Tibial nerve (tissue), 4 donors: Measurements from ENCODE around the gene MAP1LC3B. TPM values are rescaled to one million over a fixed set of nuclear protein-coding genes. Genes with fewer than 3 reads are reported as not detected.

Experiments used
- DNase-seq, 2 donors: peaks; one replicate each; pipeline ENCODE4 v3.0.0-alpha.2; 2019; ENCODE audit warnings: low spot score in 2 of 2
- H3K27ac ChIP-seq, 4 donors: fragments of 200-600 bp; sonication (generic) in 3 of 4; one replicate each; pipeline ENCODE4 v1.5.1; 2017 to 2019; ENCODE audit warnings: mild to moderate bottlenecking in 1 of 4
- H3K27me3 ChIP-seq, 2 donors: fragments of 200-600 bp; sonication (generic) in 1 of 2; one replicate each; pipeline versions ENCODE4 v1.5.1 to v1.6.0; 2017 to 2019
- H3K36me3 ChIP-seq, 3 donors: fragments of 200-600 bp; sonication (generic); one replicate each; pipeline ENCODE4 v1.5.1; 2018 to 2019
- H3K4me1 ChIP-seq, 4 donors: fragments of 200-600 bp; sonication (generic) in 3 of 4; one replicate each; pipeline ENCODE4 v1.5.1; 2017 to 2019
- H3K4me3 ChIP-seq, 4 donors: fragments of 200-600 bp; sonication (generic) in 3 of 4; one replicate each; pipeline ENCODE4 v1.5.1; 2017 to 2019; ENCODE audit warnings: mild to moderate bottlenecking in 1 of 4, moderate library complexity in 1 of 4
- H3K9me3 ChIP-seq, 4 donors: fragments of 200-600 bp; sonication (generic) in 3 of 4; one replicate each; pipeline ENCODE4 v1.5.1; 2017 to 2019
- EP300 ChIP-seq, 2 donors: sonication (generic); formaldehyde crosslinking; IDR thresholded peaks; one replicate each; pipeline ENCODE4 v1.6.1; 2017; ENCODE audit warnings: antibody characterized with exemption in 2 of 2, mild to moderate bottlenecking in 1 of 2
- POLR2A ChIP-seq, 2 donors: fragments of 450-650 bp; IDR thresholded peaks; one replicate each; pipeline ENCODE4 v1.6.1; 2017; ENCODE audit warnings: antibody characterized with exemption in 2 of 2, mild to moderate bottlenecking in 2 of 2, moderate library complexity in 2 of 2
- WGBS, 2 donors: methylation state at CpG; one replicate each; pipeline ENCODE4 v1.1.5; 2018; 5-methylcytosine and 5-hydroxymethylcytosine counted together
- total RNA-seq, 4 donors: library from RNA; depleted of rRNA; stranded (reverse); fragments of >200 nt; gene quantifications; one replicate each; pipeline ENCODE4 v1.1.0, GENCODE V29; 2016
- TF ChIP-seq, protein P1 (sequence below), 5 experiments: fragments of 200-600 bp in 3 of 5; fragments of 450-650 bp in 2 of 5; sonication (generic) in 3 of 5; IDR thresholded peaks; one replicate each; pipeline ENCODE4 v1.5.1; 2016 to 2019; ENCODE audit warnings: antibody characterized with exemption in 5 of 5, mild to moderate bottlenecking in 3 of 5, moderate library complexity in 2 of 5

The MAP1LC3B gene
- total RNA-seq, 4 donors from 2014 or later, result 60.9 to 78.1 (median 68.2) TPM

DNA sequence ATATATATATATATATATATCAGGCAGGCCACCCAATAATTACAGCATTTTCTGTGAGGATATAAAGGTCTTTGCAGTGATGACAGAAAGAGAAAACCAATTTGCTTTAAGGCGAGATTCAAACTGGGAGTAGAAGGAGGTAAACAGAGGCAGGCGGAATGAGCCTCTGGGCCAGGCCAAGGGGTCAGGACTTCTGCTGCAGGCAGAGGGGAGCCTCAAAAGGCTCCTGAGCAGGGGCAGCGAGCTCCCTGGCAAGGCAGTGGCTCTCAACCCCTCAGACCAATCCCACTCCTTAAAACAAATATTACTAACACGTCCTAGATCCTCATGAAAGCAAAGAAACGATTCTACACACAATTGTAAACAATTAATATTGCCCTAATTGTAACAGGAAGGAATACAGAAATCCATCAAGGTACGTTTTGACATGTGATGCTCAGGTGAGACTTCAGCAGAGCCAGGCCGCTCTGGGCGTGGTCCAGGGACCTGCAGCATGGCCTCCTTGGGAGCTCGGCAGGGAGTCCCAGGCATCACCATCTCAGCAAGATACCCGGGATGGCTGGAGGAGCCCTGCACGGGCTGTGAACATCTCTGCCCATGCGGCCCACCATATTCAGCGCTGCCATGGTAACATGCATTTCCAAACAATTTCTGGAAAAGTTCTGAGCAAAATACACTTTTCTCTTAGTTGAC lies 27.0 kb upstream of the MAP1LC3B start:
- no peak for DNase-seq
- peaks cover 0 to 56% (median 0%) of the 10 kb centered on the region in 3 donors for H3K36me3 ChIP-seq
- H3K27ac ChIP-seq, result no peak overlapping the region
- no peak for TF ChIP-seq POLR2A (IDR thresholded peaks at IDR 0.05)
- TF ChIP-seq, protein P1, sequence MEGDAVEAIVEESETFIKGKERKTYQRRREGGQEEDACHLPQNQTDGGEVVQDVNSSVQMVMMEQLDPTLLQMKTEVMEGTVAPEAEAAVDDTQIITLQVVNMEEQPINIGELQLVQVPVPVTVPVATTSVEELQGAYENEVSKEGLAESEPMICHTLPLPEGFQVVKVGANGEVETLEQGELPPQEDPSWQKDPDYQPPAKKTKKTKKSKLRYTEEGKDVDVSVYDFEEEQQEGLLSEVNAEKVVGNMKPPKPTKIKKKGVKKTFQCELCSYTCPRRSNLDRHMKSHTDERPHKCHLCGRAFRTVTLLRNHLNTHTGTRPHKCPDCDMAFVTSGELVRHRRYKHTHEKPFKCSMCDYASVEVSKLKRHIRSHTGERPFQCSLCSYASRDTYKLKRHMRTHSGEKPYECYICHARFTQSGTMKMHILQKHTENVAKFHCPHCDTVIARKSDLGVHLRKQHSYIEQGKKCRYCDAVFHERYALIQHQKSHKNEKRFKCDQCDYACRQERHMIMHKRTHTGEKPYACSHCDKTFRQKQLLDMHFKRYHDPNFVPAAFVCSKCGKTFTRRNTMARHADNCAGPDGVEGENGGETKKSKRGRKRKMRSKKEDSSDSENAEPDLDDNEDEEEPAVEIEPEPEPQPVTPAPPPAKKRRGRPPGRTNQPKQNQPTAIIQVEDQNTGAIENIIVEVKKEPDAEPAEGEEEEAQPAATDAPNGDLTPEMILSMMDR (IDR thresholded peaks at IDR 0.05), result no peak
- TF ChIP-seq EP300 (IDR thresholded peaks at IDR 0.05), result no peak
- H3K27me3 ChIP-seq, result no peaks in the 10 kb centered on the region
- H3K4me1 ChIP-seq, result peaks cover 0 to 48% (median 8%) of the 10 kb centered on the region in 4 donors
- no peaks in the 10 kb centered on the region for H3K9me3 ChIP-seq
- H3K4me3 ChIP-seq, result no peak overlapping the region
- 82 to 93% methylated on average over 13 of the region's 13 CpGs for WGBS, 2 donors

DNA sequence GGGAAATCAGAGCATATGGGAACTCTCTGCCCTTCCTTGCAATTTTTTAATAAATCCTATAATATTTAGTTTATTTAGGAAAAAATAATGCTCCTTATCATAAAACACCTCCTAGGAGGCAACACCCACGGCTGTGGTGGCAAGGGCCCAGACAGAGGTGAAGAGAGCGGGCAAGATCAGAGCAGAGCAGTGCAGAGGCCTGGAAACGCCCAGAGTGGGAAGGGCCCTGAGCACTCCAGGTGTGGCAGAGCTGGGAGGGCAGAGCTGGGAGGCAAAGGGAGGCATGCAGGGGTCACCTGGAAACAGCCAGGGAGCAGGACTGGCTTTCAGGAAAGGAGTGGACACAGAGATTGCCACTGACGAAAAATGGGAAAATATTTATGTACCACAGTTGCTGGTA lies 25.8 kb upstream of the MAP1LC3B start:
- Histone ChIP-seq H3K27me3 (no peaks in the 10 kb centered on the region), H3K9me3 (no peaks in the 10 kb centered on the region), H3K27ac (no peak overlapping the region), H3K4me3 (no peak overlapping the region), H3K4me1 (peaks cover 0 to 60% (median 12%) of the 10 kb centered on the region in 4 donors), H3K36me3 (peaks cover 0 to 45% (median 0%) of the 10 kb centered on the region in 3 donors)
- TF ChIP-seq EP300 (IDR thresholded peaks at IDR 0.05), result no peak
- no peak for DNase-seq
- WGBS, 2 donors, result 81 to 84% methylated on average over 4 of the region's 4 CpGs

DNA sequence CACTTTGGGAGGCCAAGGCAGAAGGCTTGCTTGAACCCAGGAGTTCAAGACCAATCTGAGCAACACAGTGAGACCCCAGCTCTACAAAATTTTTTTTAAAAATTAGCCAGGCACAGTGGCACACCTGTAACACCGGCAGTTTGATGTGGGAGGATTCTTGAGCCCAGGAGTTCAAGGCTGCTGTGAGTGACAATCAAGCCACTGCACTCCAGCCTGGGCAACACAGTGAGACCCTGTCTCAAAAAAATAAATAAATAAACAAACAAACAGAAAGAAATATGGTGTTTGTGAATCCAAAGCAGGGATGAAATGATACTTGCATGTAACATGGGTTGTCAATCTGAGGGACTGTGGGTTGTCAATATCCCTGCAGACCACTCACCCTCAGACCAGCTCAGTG lies 25.2 kb upstream of the MAP1LC3B start:
- no peaks in the 10 kb centered on the region for H3K27me3 ChIP-seq
- peaks cover 0 to 66% (median 12%) of the 10 kb centered on the region in 4 donors for H3K4me1 ChIP-seq
- DNase-seq, result no peak
- H3K9me3 ChIP-seq, result no peaks in the 10 kb centered on the region
- peaks cover 0 to 39% (median 0%) of the 10 kb centered on the region in 3 donors for H3K36me3 ChIP-seq
- no peak overlapping the region for H3K27ac ChIP-seq
- H3K4me3 ChIP-seq, result no peak overlapping the region
- 85 to 93% methylated on average over 1 of the region's 1 CpG for WGBS, 2 donors
- TF ChIP-seq POLR2A (IDR thresholded peaks at IDR 0.05) (no peak), EP300 (IDR thresholded peaks at IDR 0.05) (no peak)
- TF ChIP-seq, protein P1 (IDR thresholded peaks at IDR 0.05), result no peak

DNA sequence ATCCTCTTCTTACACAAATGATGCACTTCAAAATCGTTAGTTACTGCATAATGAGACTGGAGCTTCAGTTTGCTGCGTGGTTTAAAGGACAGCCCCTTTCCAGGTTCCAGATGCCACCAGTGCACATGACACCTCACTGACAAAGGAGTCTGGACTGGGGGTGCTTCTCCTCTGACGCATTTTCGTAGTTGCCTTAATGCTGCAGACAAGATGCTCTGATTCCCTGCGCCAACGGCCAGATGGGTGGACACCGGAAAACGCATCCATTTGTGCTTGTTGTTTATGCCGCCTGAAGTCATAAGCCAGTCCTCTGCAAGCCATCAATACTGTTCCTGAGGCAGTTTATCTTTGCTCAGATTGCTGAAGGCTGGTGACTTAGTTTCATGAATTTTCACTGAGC lies 24.6 kb upstream of the MAP1LC3B start:
- WGBS, 2 donors, result 89 to 92% methylated on average over 9 of the region's 9 CpGs
- peaks cover 0 to 69% (median 12%) of the 10 kb centered on the region in 4 donors for H3K4me1 ChIP-seq
- H3K27me3 ChIP-seq, result no peaks in the 10 kb centered on the region
- no peak for TF ChIP-seq EP300 (IDR thresholded peaks at IDR 0.05)
- TF ChIP-seq, protein P1 (IDR thresholded peaks at IDR 0.05), result no peak
- TF ChIP-seq POLR2A (IDR thresholded peaks at IDR 0.05), result no peak
- no peak overlapping the region for H3K27ac ChIP-seq
- no peaks in the 10 kb centered on the region for H3K9me3 ChIP-seq
- H3K4me3 ChIP-seq, result no peak overlapping the region
- peaks cover 0 to 34% (median 0%) of the 10 kb centered on the region in 3 donors for H3K36me3 ChIP-seq
- DNase-seq, result no peak

DNA sequence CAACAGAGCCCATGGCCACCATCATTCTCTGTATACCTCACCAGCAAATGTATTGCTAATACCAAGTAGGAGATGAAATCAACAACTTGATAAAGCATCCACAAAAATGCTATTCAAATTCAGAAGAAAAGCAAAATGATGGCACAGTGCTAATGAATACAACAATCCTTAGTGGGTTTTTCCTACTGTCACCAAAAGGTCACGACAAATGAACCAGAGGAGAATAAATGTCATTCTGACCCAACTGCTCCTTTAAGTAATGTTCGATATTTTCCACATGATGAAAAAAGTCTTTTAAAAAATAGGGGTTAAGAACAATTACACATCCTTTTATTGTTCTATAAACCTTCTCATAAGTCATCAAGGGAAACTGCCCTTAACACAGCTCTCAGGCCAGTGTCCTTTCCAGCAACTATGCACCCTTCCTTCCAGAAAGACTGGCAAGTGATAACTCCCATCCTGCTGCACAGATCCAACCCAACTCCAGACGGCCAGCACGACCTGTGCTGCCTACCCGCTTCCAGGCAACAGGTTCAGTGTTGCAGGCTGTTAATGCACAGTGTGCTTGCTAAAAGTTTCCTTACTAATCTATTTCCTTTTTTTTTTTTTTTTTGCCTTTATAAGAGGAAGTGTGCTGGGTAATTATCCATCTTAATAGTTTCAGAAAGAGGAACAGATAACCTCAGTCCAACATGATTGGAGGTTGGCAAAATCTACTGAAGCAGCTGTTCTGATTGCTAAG lies 23.9 kb upstream of the MAP1LC3B start:
- TF ChIP-seq EP300 (IDR thresholded peaks at IDR 0.05) (peak in 1 of 2 donors; percentile 46), POLR2A (IDR thresholded peaks at IDR 0.05) (no peak)
- no peaks in the 10 kb centered on the region for H3K9me3 ChIP-seq
- H3K27ac ChIP-seq, result no peak overlapping the region
- H3K4me3 ChIP-seq, result no peak overlapping the region
- H3K4me1 ChIP-seq, result peaks cover 0 to 68% (median 12%) of the 10 kb centered on the region in 4 donors
- no peaks in the 10 kb centered on the region for H3K27me3 ChIP-seq
- no peak for DNase-seq
- 56 to 59% methylated on average over 5 of the region's 5 CpGs for WGBS, 2 donors
- peaks cover 0 to 30% (median 0%) of the 10 kb centered on the region in 3 donors for H3K36me3 ChIP-seq
